Fibroblast of peridontal ligament (primary cell): ENCODE results near the gene DPYSL5.
"Not testable (repeated sequence)": the region's sequence is repeated elsewhere in the genome, so short reads cannot be mapped to it uniquely, and the experiment has no call there.

Source experiments
- DNase-seq: peaks from one replicate; pipeline ENCODE4 v3.0.0-alpha.2; 2010; ENCODE audit errors: extremely low read depth

DPYSL5 gene

DNA sequence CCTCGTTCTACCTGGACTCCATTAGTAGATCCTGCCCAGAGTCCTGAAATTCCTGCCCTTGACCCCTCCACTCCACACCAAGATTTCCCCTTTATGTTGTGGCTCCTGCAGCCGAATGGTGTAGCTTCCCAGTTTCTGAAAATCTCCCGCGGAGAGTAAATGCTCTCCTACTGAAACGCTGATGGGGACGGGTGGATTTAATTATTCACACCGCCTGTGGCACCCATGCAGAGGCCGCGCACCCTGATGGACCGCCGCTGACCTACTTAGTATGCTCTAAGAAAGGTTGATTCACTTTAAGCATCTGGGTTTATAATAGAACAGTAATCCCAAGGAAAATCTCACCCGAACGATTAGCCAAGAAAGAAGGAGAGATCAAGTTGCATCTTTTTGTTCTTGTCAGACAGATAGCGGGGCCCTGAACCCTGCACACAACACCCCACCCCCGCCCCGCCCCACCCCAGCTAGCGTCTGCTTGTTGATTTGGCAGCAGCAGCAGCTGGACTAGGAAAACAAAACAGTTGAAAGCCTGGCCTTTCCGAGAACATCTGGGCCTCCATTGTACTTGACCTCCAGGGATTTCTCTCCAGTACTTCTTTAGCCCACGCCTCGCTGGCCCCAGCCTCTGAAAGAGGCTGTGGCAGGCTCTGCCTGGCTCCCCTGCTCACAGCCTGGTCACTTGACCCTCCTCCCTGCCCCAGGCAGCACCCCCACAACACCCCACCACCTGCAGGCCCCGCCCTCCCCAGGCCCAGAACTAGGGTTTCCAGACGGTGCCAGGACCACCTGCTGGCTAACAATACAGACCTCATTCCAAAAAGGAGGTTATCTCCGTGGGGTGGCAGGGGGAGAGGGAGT, 53.6 kb downstream of the DPYSL5 start:
- no peak for DNase-seq

DNA sequence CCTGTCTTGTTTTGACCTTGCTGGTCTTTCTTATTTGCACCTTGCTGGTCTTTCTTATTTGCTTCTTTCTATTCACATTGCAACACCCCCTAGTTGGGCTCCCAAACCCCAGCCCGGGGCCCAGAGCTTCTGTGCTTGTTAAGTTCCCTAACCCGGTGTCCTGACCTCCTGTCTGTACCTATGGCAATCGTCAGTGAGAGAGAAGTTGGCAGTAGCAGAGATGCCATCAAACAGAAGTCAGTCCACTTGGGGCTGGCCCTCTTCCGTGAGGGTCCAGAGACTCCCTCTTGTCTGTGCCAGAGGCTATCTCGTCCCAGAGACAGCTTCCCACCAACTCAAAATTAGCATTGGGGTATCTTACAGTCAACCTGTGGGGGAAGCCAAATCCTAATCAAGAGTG, 55.7 kb downstream of the DPYSL5 start:
- DNase-seq: no peak

DNA sequence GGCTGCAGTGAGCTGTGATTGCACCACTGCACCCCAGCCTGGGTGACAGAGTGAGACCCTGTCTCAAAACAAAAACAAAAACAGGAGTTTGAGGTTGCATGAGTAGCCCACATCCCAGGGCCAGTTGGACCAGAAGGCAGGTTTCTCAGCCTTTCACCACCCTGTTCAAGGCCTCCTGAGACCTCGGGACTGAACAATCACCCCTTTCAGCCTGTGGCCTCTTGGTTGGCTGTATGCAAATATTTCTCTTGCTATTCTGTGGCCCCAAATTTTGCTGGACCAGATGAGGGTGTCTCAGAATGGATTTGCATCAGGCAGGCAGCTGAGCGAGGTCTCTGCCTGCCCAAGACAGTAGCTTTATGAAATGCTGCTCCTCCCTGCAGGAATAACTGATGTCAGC, 56.9 kb downstream of the DPYSL5 start:
- DNase-seq: no peak

- no peak for DNase-seq
Measured at GRCh38 chr2:26905341-26906198, 57.6 kb downstream of the DPYSL5 start.

GRCh38 chr2:26907416-26907815, 59.5 kb downstream of the DPYSL5 start:
- no peak for DNase-seq

- DNase-seq: no peak
Measured at GRCh38 chr2:26910176-26910575, 62.2 kb downstream of the DPYSL5 start.

DNA sequence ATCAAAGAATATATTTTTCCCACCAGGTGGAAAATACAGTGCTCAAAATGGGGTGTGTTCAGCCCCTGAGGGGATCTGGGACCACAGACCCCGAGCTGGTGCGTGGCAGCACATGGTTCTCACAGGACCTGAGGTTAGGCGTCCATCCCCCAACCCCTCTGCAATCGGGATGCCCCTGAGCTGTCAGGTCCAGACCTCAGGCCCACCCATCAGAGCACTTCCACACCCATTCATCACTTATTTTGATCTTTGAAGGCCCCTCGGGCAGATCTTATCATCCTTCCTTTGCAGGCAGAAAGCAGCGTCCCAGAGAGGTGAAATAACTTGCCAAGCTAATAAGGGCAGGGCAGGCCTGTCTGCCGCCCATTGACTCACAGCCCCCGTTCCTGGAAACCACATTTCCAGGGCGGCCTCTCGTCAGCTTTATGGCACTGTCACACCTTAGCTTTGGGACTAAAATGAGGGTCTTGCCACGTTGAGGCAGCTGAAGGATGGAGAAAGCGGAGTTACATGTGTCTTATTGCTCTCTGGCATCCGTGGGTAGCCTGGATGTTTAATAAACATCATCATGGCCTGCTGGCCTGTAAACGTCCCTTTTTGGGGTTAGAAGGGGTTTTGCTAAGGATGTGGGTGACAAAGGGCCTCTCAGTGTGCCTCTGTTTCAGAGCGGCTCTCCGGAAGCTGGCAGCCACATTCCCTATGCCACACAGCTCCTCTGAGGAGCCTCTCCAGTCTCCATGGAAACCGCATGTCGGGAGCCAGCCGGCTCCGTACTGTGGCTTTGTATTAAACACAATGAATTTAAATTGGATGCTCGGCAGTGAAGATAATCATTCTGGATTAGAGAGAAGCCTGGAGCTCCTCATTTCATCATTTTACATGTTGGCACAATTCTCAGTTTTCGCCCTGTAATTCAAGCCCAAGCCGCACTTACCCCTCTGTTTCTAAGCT, 64.3 kb downstream of the DPYSL5 start:
- peak; percentile 31 for DNase-seq

GRCh38 chr2:26913606-26913998, 65.7 kb downstream of the DPYSL5 start:
- peak; percentile 26 for DNase-seq

DNA sequence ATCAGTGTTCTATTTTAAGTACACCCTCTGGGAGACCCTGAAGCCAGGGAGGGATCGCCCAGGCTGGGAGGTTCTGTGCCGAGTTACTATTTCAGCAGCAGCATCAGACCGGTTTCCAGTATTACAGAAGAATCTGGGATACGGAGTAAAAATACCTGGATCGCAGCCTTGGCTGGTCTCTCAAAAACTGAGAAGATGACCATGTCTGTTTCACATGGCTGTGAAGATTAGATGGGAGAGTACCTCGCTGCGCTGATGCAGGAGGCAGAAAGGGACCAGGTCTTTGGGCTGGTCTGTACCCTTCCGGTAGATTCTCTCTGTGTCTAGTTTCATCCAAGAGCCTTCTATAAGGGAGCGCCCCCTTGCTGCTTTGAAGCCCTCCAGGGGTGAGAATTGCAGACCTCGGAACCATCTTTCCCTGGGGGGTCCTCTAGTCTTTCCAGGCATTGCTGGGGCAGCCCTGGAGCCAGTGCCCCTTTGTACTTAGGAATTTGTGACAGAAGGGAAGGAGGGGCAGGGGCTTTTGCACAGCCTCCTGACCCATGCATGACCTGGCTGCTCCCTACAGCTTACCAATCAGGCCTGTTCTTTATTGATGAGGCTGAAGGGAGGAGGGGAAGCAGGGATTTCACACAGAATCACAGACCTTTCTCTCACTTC, 66.2 kb downstream of the DPYSL5 start:
- DNase-seq: no peak

DNA sequence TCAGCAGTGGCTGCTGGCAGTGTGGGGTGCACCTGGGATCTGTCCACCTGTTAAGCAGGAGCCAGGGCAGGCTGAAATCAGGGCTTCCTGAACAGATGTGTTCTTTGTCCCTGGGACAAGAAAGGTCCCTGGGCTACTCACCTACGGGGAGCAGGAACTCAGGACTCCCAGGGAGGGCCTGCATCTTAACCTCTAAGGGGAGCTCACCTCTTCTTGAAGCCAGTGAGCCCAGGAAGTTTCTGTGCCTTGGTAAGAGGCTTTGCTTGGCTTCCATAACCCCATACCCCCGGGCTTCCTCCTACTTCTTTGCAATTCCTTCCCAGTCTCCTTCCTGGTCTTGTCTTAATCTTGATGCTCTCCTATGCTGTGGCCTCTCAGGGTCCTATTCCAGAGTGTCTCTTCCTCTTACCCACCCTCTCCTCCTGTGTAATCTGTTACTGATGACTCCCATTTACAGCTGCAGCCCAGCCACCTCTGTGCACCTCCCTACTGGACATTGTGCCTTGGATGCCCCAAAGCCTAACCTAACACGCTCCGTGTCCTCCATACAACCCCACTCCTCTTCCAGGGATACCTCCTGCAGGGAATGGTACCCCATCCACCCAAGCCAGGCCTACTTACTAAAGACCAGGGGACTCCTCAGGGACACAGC, 66.9 kb downstream of the DPYSL5 start:
- no peak for DNase-seq

- no peak for DNase-seq
Measured at GRCh38 chr2:26915316-26915715, 67.4 kb downstream of the DPYSL5 start.

DNA sequence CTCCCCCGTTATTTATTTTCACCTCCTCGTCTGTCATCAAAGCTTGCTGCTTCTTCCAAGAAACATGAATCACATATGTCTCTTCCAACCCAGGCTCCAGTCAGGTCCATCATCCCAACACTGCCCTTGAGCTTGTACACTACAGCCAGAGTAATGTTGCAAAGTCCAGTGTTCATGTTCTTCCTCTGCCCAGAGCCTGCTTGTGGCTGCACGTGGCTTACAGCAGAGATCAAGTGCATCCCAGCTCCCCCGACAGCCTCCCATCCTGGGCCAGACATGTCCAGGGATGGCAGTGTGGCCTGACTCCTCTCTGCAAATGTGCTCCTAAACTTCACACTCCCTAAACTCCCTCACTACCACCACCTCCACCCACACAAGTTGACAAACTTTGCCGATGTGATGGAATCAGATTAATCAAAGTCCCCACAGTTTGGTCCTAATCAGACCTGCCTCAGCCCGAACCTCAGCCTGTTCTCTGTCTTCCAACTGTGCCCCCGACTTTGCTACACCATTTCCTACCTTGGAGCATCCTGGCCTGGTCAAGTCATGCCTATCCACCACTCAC, 68.3 kb downstream of the DPYSL5 start:
- DNase-seq: no peak

GRCh38 chr2:26917135-26917836, 69.4 kb downstream of the DPYSL5 start:
- DNase-seq: no peak

GRCh38 chr2:26921323-26921722, 73.4 kb downstream of the DPYSL5 start:
- DNase-seq: no peak

DNA sequence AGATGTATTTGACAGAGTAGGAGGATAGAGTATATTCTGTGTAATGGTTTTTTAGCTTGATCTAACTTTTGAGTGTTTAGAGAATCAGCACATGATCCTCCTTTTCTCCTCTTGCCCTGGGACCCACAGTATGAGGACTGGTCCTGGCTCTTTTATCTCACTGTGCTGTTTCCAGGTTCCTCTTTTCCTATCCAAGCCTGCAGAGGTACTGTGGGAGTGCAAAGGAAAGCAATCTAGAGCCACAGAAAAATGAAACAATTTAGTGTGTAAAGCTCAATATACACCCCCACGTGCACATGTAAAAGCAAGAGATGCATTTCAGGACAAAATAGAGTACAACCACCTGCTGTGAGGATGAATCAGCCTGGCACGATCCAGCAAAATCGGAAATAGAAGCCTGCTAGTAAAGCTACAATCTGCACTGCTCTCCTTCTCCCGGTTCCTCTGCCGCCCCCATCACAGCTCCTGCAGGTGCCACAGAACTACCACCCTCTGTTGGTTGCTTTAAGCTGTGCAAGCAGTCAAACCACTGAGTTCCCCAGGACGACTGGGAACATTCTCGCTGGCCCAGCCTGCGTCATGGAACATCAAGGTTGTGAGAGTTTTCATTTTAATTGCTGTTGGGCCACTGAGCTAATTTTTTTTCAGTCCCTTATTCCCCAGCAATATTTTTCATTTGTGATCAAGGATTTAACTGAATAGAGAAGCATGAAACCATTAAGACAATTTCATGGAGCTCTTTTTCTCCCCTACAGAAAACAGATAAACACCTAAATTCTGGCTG, 74.7 kb downstream of the DPYSL5 start:
- peak; percentile 8 for DNase-seq

- DNase-seq: not testable (repeated sequence)
Measured at GRCh38 chr2:26923189-26923466, 75.2 kb downstream of the DPYSL5 start.

DNA sequence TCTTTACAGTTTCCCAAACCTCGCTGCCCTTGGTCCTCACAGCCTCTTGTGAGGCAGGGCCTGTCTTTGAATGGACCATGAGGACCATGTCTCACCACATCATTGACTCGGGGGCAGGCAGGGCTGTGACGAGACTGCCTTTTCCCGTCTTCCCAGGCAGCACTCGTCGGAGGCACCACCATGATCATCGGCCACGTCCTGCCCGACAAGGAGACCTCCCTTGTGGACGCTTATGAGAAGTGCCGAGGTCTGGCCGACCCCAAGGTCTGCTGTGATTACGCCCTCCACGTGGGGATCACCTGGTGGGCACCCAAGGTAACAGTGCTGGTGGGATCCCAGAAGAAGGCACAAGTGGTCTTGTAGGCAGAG, 76.8 kb downstream of the DPYSL5 start:
- DNase-seq: no peak

DNA sequence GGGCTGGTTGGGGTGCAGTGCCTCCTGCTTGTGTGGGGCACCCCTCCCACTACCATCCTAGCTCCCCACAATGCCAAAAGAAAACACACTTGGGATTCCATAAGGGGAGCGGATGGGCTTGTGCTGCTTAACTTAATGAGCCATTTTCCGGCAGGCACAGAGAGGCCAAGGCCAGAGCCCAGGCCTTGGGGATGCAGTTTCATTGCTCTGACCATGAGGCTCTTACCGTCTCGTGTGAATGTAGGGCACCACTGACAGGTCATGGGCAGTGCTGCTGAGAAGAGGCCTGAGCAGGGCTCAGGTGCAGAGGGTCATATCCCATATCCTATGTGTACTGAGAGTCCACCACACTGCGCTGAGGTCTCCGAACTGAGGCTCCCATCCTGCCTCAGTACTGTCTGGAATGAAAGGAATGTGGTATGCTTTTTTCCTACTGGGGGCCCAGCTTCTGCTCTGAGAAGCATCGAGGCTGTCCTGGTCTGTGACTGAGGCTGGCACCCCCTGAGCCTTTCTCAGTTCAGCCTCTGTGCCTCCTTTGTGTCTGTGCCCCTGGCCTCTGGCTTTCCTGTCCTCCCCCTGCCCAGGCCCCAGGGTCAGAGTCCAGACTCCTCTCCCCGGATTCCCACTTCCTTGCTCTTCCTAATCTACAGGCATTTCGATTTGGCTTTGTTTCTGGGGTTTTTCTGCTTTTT, 77.3 kb downstream of the DPYSL5 start:
- no peak for DNase-seq

- no peak for DNase-seq
Measured at GRCh38 chr2:26927221-26927620, 79.3 kb downstream of the DPYSL5 start.
